HCT116 (cell line): ENCODE data around the gene CALN1.

ENCODE experiments used
- POLR2A ChIP-seq: IDR thresholded peaks from 2 replicates; pipeline ENCODE4 v1.7.0; 2011; ENCODE audit warnings: borderline replicate concordance; ENCODE audit not compliant: insufficient read depth, insufficient read length; ENCODE audit errors: extremely low read depth
- SIN3A ChIP-seq: IDR thresholded peaks from 2 replicates; pipeline ENCODE4 v1.6.1; 2012; ENCODE audit warnings: low read depth
- TF ChIP-seq, protein P1 (sequence below): IDR thresholded peaks from 2 replicates; pipeline ENCODE4 v1.6.1; 2012
- TF ChIP-seq, protein P2 (sequence below), 3 experiments: fragments of 200-600 bp in 1 of 3; sonication (generic) in 1 of 3; IDR thresholded peaks in 2 of 3; conservative IDR thresholded peaks in 1 of 3; 2 replicates each; pipeline ENCODE4 v1.5.1; 2012 to 2017; ENCODE audit warnings: low read depth in 2 of 3, low read length in 2 of 3, antibody characterized with exemption in 1 of 3, borderline replicate concordance in 1 of 3, control low read depth in 1 of 3, mild to moderate bottlenecking in 1 of 3, mixed read lengths in 1 of 3, mixed run types in 1 of 3, moderate library complexity in 1 of 3; ENCODE audit not compliant: insufficient read depth in 1 of 3

DNA sequence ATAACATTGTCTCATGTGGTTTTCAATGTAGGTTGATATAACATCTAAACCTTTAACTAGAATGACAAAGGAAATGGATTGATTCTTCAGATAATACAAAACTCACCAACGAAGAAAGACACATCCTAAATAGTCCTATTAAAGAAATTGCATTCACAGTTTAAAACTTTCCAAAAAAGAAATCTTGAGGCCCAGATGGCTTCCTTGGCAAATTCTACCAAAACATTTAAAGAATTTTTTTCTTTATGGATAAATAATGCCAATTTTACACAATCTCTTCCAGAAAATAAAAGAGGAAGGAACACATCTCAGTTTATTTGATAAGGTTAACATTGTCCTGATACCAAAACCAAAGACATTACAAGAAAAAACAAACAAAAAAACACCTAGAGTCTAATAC, 349.5 kb downstream of the CALN1 start:
- TF ChIP-seq, protein P1, sequence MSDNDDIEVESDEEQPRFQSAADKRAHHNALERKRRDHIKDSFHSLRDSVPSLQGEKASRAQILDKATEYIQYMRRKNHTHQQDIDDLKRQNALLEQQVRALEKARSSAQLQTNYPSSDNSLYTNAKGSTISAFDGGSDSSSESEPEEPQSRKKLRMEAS, result no peak
- TF ChIP-seq, protein P2, sequence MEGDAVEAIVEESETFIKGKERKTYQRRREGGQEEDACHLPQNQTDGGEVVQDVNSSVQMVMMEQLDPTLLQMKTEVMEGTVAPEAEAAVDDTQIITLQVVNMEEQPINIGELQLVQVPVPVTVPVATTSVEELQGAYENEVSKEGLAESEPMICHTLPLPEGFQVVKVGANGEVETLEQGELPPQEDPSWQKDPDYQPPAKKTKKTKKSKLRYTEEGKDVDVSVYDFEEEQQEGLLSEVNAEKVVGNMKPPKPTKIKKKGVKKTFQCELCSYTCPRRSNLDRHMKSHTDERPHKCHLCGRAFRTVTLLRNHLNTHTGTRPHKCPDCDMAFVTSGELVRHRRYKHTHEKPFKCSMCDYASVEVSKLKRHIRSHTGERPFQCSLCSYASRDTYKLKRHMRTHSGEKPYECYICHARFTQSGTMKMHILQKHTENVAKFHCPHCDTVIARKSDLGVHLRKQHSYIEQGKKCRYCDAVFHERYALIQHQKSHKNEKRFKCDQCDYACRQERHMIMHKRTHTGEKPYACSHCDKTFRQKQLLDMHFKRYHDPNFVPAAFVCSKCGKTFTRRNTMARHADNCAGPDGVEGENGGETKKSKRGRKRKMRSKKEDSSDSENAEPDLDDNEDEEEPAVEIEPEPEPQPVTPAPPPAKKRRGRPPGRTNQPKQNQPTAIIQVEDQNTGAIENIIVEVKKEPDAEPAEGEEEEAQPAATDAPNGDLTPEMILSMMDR (IDR thresholded peaks at IDR 0.05 in 2 of 3, conservative IDR thresholded peaks at IDR 0.05 in 1 of 3; ENCODE audit: borderline replicate concordance in 1 of 3, insufficient read depth in 1 of 3, low read depth in 2 of 3, low read length in 2 of 3), result no peak
- TF ChIP-seq SIN3A, result no peak
- TF ChIP-seq POLR2A, result no peak
